GM21390 (cell line): ENCODE measurements around the gene TSPAN18.

Source experiments
- ATAC-seq: cut with Tn5 transposase; IDR thresholded peaks from one replicate; pipeline ENCODE4 v1.9.1; 2021; ENCODE audit not compliant: unreplicated experiment

Gene TSPAN18

DNA sequence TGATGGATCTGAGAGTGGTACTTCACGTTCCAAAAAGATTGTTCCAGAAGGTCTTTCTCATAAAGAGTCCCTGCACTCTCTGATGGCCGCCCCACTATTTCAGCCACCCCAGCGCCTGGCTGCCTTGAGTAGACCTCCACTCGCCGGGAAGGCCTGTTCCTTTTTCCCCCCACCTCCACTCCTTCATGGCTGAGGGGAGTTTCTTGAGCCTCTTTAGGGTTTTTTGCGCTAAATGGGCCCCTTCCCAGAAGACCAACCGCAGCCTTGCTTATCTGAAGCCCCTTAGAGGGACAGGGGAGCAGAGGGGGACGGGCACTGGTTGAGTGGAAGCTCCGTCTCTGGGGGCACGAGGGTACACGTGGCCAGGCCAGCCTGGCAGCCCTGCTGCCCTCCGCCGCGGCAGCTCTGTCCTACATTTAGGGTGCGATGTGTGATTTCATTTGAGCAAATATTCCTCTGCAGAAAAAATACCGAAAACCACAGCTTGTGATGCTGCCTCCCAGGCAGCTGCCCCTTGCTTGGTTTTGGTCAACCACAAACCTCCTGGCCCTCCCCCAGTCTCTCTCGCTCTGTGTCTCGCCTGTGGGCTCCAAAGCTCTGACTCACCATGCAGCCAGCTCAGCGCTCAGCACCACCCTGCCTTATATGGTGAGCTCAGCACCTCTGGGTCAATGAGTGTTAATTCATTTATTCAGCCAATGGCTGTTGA, 135.2 kb downstream of the TSPAN18 start:
- peak; percentile 100 for ATAC-seq

DNA sequence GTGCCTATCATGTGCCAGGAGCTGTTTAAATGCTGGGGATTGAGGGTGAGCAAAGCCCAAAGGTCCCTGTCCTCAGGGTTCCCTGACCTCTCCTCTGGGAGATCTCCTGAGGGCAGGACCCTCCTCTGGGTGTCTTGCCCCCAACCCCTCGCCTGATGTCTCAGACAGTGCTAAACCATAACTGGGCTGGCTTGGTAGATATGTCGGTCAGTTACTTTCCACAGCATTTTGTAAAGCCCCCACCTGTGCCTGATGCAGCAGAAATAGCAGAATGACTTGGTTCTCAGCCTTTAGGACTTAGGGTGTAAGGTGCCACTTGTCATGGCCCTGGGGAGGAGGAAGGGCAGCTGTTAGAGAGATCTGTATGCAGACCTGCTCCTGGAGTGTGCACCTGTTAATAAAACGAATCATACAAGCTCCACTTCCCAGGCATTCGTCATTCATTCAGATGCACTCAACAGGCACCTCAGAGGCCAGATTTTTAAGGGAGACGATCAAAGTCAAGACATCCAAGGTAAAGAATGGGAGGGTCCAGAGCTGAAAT, 135.9 kb downstream of the TSPAN18 start:
- peak; percentile 2 for ATAC-seq

DNA sequence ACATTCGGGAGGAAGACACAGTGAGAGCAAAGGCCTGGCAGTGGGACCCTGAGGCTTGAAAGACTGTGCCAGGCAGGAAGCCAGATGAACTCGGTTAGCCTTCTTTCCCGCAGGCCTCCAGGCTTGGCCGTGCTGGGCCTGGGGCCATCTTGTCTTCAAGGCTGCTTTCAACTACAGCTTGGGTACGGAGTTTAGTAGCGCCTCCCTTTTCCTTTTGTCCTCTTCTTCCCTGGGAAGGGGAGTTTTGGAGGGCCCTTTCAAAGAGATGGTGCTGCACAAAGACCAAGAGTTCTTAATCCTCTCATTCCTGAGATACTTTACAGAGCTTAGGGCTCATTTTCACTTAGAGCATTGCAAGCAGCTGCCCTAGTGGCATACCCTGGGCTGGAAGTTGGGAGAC, 136.5 kb downstream of the TSPAN18 start:
- no peak for ATAC-seq

DNA sequence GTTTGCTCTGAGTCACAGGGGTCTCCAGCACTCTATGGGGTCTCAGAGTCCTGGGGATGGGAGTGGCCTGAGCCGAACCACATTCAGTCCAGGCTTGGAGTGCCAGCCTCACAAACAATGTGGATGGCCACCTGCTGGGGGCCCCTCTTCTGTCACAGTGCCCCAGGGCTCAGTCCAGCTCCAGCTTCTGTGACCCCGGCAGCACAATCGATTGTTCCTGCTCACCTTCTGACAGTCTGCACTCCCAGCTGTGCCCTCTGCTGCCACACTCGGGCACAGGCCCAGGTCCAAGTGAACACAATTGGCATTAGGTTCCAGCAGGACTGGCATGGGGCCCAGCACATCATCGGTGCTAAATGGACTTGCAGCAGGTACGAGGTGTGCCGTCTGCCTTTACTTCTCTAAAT, 139.1 kb downstream of the TSPAN18 start:
- no peak for ATAC-seq

DNA sequence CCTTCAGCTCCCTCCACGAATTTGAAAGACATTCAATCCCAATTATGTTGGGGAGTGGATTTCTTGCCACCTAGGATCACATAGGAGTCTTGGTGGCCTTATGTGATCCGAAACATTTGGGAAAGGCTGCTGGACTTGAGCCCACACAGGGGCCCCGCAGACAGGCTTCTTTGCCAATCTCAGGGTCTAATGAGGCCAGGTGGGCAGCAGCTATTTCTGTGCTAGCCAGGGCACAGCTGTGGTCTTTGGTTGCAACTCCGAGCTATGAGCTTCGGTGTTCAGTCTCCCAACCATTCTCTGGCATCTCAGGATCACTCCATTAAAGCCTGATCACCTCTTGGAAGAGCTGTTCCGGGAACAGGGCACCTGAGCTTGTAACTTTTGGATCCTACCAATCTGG, 139.5 kb downstream of the TSPAN18 start:
- ATAC-seq, result no peak

DNA sequence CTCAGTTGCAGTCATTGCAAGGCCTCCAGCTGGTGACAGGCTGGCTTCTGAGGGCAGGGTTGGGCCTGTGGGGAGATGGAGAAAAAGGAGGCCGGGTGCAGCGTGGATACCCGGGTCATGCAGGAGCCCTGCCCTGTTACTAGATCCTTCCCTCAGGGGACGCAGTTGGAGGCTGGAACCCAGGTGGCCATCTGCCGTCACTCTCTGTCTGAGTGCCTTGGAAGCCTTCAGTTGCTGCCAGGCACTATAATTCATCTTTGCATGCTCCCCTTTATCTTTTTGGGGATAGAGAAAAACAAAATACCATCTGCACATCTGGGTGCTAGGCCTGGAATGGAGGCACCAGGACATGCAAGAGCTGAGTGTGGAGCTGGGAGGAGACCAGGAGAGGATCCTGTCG, 141.3 kb downstream of the TSPAN18 start:
- ATAC-seq, result no peak

DNA sequence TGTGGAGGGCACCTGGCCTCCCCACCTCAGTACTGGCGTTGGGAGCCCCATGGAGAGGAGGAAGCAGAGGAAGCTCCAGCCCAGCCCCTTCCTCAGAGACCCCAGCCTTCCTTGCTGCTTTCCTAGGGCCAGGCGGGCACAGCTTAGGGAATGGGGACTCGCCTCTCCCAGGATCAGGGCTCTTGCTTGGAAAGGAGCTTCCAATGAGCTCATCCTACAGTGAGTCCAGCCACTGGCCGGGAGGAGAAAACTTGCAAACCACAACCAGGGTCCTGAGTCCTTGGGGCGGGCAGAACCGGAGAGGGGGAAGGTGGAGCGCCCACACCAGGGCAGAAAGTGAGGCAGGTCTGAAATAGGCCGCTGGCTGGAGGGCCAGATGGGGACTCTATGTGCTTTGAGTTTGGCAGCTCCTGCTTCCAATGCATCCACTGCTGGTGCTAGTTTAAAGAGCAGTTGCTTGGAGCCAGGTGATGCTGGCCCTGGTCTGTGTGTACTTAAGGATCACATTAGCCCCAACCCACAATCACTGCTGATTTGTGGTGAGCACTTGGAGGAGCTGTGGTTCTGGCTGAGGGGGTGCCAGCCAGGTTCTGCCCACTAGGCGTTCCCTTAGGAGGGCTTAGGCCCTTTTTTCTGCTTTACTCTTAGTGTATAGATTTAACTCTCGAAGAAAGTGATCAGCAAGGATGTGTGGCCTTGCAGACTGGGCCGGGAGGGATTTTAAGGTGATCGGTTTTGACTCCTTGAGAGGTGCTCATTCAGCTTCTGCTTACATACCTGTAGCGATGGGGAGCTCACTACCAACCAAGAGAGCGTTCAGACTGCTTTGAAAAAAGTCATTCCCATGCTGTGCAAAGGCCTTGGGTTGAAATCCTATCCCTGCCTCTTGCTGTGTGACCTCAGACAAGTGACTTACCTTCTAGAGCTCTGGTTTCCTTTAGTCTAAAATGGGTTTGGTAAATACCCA, 142.0 kb downstream of the TSPAN18 start:
- ATAC-seq, result no peak

DNA sequence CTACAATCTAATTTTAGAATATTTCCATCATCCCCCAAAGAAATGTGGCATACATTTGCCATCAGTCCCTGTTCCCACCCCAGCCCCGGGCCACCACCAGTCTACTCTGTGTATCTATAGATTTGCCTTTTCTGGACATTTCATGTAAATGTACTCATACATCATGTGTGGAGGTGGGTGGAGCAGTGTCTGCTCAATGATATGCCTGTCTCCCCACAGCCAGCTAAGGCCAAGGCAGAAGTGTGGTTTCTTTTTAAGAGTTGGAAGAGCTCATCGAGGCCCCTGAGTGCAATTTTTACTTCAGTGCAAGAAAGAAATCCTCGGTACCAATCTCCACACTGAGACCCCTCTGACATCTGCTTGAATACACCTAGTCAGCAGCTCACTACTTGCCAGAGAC, 143.4 kb downstream of the TSPAN18 start:
- ATAC-seq, result no peak

DNA sequence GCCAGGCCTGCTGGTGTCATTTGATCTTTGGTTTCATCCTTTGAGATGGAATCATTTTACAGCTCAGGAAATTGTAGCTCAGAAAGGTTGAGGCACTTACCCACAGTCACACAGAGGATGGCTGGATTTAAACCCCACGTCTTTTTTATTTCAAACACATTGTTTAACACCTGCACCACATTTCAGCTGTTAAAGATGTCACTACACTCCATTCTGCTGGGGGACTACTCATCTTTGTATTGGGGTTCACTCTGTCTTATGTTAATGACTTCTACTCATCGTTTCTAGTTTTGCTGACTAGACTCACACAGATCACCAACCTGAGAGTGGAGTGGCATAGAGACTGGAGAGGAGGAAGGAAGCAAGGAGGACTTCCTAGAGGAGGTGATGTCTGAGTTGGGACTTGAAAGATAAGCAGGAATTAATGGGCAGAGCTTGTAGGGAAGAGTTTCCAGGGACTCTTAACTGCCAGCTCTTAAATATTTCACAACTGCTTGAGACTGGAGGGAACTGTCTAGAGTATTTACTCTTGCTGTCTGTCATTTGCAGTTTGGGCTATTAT, 143.9 kb downstream of the TSPAN18 start:
- no peak for ATAC-seq

DNA sequence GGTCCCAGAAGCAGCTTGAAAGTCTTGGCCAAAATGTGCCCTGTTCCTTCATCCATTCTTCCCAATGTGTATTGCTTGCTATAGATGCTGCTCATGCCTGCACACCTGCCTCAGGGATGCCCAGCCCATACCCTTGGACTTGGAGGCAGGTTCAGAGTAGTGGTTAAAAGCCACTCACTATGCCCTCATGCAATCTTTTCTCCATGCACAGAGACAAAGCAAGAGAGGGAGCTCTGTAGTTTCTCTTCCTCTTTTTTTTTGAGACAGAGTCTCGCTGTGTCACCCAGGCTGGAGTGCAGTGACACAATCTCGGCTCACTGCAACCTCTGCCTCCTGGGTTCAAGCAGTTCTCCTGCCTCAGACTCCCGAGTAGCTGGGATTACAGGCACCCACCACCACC, 144.9 kb downstream of the TSPAN18 start:
- ATAC-seq, result peak; percentile 97

DNA sequence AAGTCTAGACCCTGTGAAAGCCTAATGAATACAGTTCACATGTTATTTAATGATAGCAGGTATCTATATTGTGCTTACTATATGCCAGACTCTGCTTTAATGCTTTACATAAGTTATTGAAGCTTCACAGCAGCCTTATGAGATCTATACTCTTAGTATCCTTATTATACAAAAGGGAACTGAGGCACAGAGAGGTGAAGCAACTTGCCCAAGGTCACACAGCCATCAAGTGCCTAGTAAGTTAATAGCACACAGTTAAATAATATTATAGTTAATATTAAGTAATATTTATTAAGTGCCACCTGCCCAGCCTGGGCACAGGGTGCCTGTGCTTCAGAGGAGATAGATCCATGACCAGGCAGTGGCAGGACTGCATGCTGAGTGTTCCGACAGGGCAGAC, 145.8 kb downstream of the TSPAN18 start:
- no peak for ATAC-seq

DNA sequence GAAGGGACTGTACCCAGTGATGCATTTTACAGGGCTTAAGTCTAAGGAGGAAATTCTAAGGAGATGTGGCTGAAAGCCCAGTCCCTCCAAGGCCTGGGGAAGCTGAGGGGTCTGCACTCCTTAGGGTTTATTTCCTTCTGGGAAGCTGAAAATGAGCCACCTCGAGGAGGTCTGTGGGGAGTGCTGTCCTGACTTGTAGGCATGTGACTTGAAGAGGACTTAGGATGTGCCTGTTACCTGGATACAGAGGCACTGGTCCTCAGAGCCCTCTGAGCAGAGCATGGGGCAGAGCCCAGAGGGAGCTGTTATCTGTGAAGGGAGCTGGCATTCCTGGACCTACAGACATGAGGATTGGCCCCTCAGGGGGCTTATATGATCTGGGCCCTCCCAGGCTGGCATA, 146.8 kb downstream of the TSPAN18 start:
- no peak for ATAC-seq

DNA sequence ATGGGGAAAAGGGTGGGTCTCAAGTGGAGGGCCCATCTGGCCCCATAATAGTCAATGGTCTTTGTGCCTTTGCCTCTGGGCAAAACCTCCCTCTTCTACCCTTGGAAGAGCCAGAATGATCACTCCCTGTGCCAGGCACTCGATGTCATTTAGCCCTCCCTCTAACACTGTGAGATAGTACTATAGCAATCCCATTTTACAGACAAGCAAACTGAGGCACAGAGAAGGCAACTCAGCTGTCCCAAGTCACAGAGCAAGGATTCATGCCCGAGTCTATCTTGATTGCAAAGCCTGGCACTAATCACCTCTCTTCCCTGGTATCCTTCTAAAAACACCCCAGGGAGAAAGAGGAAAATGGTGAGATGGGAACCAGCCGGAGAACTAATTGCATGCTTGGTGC, 147.5 kb downstream of the TSPAN18 start:
- no peak for ATAC-seq

DNA sequence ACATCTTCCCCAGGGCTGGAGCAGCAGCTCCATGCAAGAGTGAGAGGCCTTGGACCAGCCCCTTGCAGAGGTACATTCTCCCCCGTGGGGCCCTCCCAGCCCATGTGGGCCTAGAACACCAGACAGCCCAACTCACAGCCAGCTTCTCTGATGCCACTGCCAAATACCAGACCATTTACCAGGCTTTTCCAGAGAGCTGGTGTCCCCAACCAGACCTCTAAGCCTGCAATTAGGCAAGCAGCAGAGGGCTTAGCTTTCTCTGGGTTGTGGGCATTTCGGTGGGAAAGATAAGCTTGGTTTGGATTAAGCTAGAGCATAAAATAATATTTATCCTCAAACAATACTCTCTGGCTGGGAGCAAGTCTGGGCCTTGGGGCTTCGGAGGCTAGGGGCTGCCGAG, 148.3 kb downstream of the TSPAN18 start:
- ATAC-seq, result no peak

DNA sequence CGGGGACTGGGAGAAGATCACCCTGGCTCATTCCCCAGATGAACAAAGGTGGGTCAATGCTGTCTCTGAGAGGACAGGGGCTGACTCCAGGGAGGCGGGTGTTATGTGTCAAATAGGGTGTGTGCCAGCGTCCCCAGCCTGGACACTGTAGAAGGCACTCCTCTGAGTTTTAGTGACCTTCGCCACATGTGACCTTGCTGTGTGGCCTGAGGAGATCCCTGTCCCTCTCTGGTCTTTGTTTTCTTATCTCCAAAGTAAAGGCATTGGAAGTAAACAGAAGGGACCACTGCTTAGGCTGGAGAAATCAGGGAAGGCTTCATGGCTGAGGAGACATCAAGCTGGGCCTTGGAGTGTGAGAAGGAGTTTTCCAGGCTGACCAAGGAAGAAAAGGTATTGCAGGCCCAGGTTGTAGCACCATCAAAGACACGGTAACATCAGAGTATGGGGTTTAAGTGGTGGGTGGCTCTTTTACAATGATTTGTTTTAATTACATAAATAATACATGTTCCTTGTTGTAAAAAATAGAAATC, 149.5 kb downstream of the TSPAN18 start:
- ATAC-seq, result no peak

DNA sequence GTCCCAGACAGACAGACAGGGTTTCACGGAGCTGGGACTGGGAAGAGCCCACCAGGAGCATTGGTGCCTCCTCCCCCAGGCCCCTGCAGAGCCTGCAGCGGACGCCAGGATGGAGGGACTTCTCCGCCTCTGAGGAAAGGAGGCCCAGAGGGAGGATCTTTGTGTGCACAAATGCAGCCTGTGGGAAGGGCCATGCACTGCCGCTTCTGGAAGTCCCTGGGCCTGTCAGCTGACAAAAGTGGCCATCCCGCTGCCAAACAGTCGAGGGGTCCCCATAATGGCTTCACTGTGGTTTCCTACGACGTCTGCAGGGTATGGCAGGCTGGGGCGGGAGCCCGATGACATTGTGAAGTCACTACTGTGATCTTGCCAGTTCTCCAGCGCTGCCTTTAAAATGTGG, 150.1 kb downstream of the TSPAN18 start:
- ATAC-seq, result no peak

DNA sequence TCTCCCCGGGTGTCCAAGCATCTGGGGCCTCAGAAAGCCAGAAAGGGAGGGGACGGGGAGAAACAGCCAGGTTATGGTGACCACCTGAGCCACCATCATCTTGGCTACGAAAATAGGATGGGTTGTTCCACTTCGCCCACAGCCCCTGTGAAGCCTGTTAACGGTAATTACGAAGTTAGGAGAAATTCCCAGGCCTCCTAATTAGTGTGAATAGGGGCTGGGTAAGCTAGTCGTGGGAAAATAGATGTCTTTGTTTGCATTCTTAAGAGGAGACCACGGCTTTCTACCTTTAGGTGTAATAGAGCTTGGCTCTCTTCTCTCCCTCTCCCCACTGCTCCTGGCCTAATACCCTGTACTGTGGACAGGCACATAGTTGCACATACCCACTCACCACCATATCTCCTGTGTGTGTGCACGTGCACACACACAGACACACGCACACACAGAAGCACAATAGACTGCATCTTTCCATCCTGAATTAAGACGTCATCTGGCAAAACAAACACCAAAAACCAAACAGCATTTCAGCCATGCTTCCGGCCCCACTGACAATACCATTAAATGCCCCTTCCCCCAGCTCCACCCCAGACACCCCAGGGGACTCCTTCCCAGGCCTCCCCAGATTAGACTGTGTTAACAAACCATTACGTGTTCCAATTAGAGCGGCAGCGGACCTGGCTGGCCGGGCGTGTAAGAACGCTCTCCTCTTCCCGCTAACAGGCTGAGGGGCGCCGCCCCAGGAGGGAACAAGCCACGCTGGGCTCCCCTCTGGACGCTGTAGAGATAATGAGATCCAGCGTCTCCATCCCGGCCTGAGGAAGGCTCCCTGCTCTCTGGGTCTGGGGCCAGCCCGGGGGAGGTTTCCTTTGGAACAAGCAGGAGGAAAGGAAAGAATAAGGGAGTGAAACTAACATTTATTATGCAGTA, 151.1 kb downstream of the TSPAN18 start:
- no peak for ATAC-seq

DNA sequence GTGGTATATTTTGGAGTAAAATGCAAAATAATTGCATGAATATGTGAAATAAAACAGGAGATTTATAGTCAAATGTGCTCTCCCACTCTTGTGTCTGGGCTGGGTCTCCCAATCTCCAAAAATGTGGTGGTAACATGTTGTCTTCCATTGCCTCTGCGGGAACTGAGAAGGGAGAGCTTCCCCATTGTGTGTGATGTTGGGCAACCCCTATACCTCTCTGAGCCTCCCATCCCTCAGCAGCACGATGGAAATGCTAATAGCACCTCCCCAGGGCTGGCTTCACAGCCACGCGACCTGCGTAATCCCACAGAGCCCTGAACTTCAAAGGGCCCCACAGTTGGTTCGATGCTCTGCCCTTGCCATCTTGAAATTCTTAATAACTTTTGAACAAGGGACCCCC, 151.9 kb downstream of the TSPAN18 start:
- ATAC-seq, result no peak

DNA sequence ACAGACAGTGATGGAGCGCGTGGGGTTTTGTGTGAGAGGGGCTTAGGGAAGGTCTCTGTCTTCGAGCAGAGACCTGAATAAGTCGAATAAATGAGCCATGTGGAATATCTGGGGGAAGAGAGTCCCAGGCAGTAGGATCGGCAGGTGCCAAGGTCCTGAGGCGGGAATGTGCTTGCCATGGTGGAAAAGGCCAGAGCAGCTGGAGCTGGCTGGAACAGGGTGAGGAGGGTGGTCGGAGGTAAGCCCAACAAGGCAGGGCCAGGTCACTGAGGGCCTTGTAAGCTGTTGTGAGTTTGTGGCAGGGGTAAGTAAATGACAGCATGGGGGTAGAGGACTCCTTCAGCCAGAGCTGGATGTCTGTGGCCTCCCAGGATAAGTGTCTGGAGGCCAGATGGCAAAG, 152.7 kb downstream of the TSPAN18 start:
- ATAC-seq, result no peak

DNA sequence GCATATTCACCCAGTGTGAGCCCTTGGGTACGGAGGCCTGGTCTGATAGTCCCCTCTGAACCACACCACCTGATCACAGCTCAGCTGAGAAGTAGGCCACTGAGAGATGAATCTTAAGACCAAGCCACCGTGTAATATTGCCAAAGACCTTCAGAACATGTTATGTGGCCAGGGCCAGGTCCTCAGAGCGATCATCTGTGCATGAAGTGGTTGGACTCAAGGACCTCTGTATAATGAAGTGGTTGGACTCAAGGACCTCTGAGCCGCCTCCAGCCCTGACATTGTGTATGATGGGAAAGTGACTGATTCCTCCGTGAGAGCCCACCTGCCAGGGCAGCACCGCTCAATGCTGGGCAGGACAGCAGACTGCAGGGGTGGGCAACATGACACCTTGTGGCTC, 153.7 kb downstream of the TSPAN18 start:
- ATAC-seq, result no peak
